Vagina (tissue), 2 donors: ENCODE measurements around the gene EHMT1.

ENCODE experiments used
- CTCF ChIP-seq, 3 experiments: fragments of 450-650 bp in 2 of 3; fragments of 200-600 bp in 1 of 3; sonication (generic) in 1 of 3; IDR thresholded peaks; one replicate each; pipeline ENCODE4 v1.5.1; 2017 to 2019; ENCODE audit warnings: antibody characterized with exemption in 3 of 3, mild to moderate bottlenecking in 2 of 3, moderate library complexity in 2 of 3
- POLR2A ChIP-seq, 2 donors: fragments of 450-650 bp; IDR thresholded peaks; one replicate each; pipeline ENCODE4 v1.6.1; 2017; ENCODE audit warnings: antibody characterized with exemption in 2 of 2, mild to moderate bottlenecking in 2 of 2, moderate library complexity in 2 of 2
- POLR2AphosphoS5 ChIP-seq, 2 donors: sonication (generic); formaldehyde crosslinking; IDR thresholded peaks; one replicate each; pipeline ENCODE4 v1.9.0; 2017; ENCODE audit warnings: antibody characterized with exemption in 2 of 2, mild to moderate bottlenecking in 2 of 2, low read depth in 1 of 2; ENCODE audit not compliant: insufficient read depth in 1 of 2

GRCh38 chr9:137613738-137614523 is 4.9 kb upstream of the EHMT1 start:
- TF ChIP-seq CTCF (IDR thresholded peaks at IDR 0.05) = no peak
- TF ChIP-seq POLR2A (IDR thresholded peaks at IDR 0.05) = no peak
- TF ChIP-seq POLR2AphosphoS5 (IDR thresholded peaks at IDR 0.05; ENCODE audit: insufficient read depth in 1 of 2, low read depth in 1 of 2) = no peak
